ENCODE measurements around the gene GMDS.

The GMDS gene

DNA sequence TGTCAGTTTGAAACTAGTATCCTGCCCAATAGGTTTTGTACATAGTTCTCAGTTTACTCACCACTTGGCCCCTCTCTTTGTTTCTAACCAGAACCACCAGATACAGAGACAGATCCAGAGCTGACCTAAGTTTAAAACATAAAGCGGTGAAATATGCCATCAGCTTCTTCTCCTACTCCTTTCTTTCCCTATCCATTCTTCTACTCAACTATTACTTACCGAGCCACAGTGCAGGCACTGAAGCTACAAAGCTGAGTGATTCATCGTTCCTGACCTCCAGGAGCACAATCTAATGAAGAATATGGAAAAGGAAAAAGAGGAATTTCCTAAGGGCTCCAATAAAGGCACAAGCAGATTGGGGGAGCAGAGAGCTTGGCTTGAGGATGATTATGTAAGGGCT, 349.7 kb downstream of the GMDS start:
- TF ChIP-seq POLR2A (IDR thresholded peaks at IDR 0.05; ENCODE audit: low read depth, low read length): no peak
- no peak for TF ChIP-seq TAF1 (IDR thresholded peaks at IDR 0.05; ENCODE audit: borderline replicate concordance, low read depth, low read length)
- no peak for TF ChIP-seq POLR2AphosphoS5 (IDR thresholded peaks at IDR 0.05; ENCODE audit: low read depth, low read length)
- FAIRE-seq: no peak
- DNase-seq (ENCODE audit: insufficient read length): no peak

DNA sequence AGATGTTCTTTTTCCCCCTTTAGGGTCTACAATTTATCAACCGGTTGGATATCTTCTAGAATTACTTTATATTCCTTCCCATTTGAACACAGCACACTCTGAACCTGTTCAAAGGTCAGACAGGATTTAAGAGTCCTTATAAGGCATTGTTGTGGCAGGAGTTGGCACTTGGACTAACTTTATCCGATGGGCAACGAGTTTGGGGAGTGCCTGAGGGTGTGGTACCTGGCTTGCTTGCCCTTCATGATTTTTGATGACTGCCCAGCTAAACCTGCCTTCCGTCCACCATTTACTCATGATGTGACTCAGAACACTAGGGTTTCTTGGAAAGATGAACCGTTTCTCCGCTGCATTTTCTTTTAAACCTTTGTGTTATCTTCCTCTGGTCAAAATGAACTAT, 350.5 kb downstream of the GMDS start:
- FAIRE-seq (no peak), DNase-seq (ENCODE audit: insufficient read length) (no peak)
- no peak for TF ChIP-seq POLR2AphosphoS5 (IDR thresholded peaks at IDR 0.05; ENCODE audit: low read depth, low read length)
- TF ChIP-seq TAF1 (IDR thresholded peaks at IDR 0.05; ENCODE audit: borderline replicate concordance, low read depth, low read length): no peak
- TF ChIP-seq POLR2A (IDR thresholded peaks at IDR 0.05; ENCODE audit: low read depth, low read length): no peak

GRCh38 chr6:1893470-1894130, 351.8 kb downstream of the GMDS start:
- no peak for DNase-seq (ENCODE audit: insufficient read length)
- TF ChIP-seq POLR2AphosphoS5 (IDR thresholded peaks at IDR 0.05; ENCODE audit: low read depth, low read length) (no peak), TAF1 (IDR thresholded peaks at IDR 0.05; ENCODE audit: borderline replicate concordance, low read depth, low read length) (no peak), POLR2A (IDR thresholded peaks at IDR 0.05; ENCODE audit: low read depth, low read length) (no peak)
- no peak for FAIRE-seq

GRCh38 chr6:1892716-1893115, 352.7 kb downstream of the GMDS start:
- FAIRE-seq (no peak), DNase-seq (ENCODE audit: insufficient read length) (no peak)
- TF ChIP-seq POLR2AphosphoS5 (IDR thresholded peaks at IDR 0.05; ENCODE audit: low read depth, low read length) (no peak), TAF1 (IDR thresholded peaks at IDR 0.05; ENCODE audit: borderline replicate concordance, low read depth, low read length) (no peak), POLR2A (IDR thresholded peaks at IDR 0.05; ENCODE audit: low read depth, low read length) (no peak)

- FAIRE-seq: no peak
- no peak for DNase-seq (ENCODE audit: insufficient read length)
- TF ChIP-seq POLR2AphosphoS5 (IDR thresholded peaks at IDR 0.05; ENCODE audit: low read depth, low read length) (no peak), TAF1 (IDR thresholded peaks at IDR 0.05; ENCODE audit: borderline replicate concordance, low read depth, low read length) (no peak), POLR2A (IDR thresholded peaks at IDR 0.05; ENCODE audit: low read depth, low read length) (no peak)
Observed at GRCh38 chr6:1890987-1891386, 354.4 kb downstream of the GMDS start.

- FAIRE-seq (no peak), DNase-seq (ENCODE audit: insufficient read length) (no peak)
- TF ChIP-seq POLR2A (IDR thresholded peaks at IDR 0.05; ENCODE audit: low read depth, low read length): no peak
- no peak for TF ChIP-seq TAF1 (IDR thresholded peaks at IDR 0.05; ENCODE audit: borderline replicate concordance, low read depth, low read length)
- no peak for TF ChIP-seq POLR2AphosphoS5 (IDR thresholded peaks at IDR 0.05; ENCODE audit: low read depth, low read length)
Observed at GRCh38 chr6:1890071-1890470, 355.3 kb downstream of the GMDS start.

- no peak for DNase-seq (ENCODE audit: insufficient read length)
- no peak for FAIRE-seq
- TF ChIP-seq POLR2AphosphoS5 (IDR thresholded peaks at IDR 0.05; ENCODE audit: low read depth, low read length): no peak
- no peak for TF ChIP-seq TAF1 (IDR thresholded peaks at IDR 0.05; ENCODE audit: borderline replicate concordance, low read depth, low read length)
- TF ChIP-seq POLR2A (IDR thresholded peaks at IDR 0.05; ENCODE audit: low read depth, low read length): no peak
Observed at GRCh38 chr6:1885576-1886011, 359.8 kb downstream of the GMDS start.

GRCh38 chr6:1884313-1884712, 361.1 kb downstream of the GMDS start:
- TF ChIP-seq TAF1 (IDR thresholded peaks at IDR 0.05; ENCODE audit: borderline replicate concordance, low read depth, low read length) (no peak), POLR2AphosphoS5 (IDR thresholded peaks at IDR 0.05; ENCODE audit: low read depth, low read length) (no peak), POLR2A (IDR thresholded peaks at IDR 0.05; ENCODE audit: low read depth, low read length) (no peak)
- DNase-seq (ENCODE audit: insufficient read length): no peak
- no peak for FAIRE-seq

GRCh38 chr6:1878330-1878729, 367.1 kb downstream of the GMDS start:
- DNase-seq (ENCODE audit: insufficient read length): no peak

GRCh38 chr6:1873781-1874180, 371.6 kb downstream of the GMDS start:
- DNase-seq (ENCODE audit: insufficient read length): no peak
- FAIRE-seq: no peak

More at GRCh38 chr6:1878330-1878729, 367.1 kb downstream of the GMDS start:
- no peak for FAIRE-seq
- TF ChIP-seq TAF1 (IDR thresholded peaks at IDR 0.05; ENCODE audit: borderline replicate concordance, low read depth, low read length) (no peak), POLR2AphosphoS5 (IDR thresholded peaks at IDR 0.05; ENCODE audit: low read depth, low read length) (no peak), POLR2A (IDR thresholded peaks at IDR 0.05; ENCODE audit: low read depth, low read length) (no peak)

GRCh38 chr6:1872649-1873131, 372.7 kb downstream of the GMDS start:
- DNase-seq (ENCODE audit: insufficient read length): no peak
- no peak for FAIRE-seq

More at GRCh38 chr6:1873781-1874180, 371.6 kb downstream of the GMDS start:
- TF ChIP-seq POLR2A (IDR thresholded peaks at IDR 0.05; ENCODE audit: low read depth, low read length): no peak
- TF ChIP-seq POLR2AphosphoS5 (IDR thresholded peaks at IDR 0.05; ENCODE audit: low read depth, low read length): no peak
- TF ChIP-seq TAF1 (IDR thresholded peaks at IDR 0.05; ENCODE audit: borderline replicate concordance, low read depth, low read length): no peak

DNA sequence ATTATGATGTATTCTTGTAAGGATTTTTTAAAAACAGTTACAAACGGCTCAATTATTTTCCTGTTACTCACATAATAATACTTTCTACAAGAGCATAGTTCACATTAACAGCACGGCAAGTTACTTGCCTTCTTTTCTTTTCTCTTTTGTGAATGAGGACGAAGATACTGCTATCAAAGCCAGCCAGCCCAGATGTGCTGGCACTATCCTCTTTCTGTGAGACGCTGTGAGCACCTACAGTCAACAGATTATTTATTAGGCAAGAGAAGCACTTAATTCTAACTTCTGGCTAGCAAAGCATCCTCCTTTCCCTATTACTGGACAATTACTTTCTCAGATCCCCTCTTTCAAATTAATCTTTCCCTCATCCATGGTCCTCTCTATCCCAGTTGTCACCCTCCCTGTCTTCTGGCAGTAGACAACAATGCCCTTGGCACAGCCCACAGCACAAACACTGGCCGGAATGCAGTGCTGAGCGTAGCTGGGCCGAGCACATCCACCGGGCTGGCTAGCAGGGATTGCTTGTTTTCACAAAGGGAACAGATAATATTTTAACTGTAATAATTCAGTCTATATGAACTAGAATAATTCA, 373.6 kb downstream of the GMDS start:
- TF ChIP-seq TAF1 (IDR thresholded peaks at IDR 0.05; ENCODE audit: borderline replicate concordance, low read depth, low read length): no peak
- TF ChIP-seq POLR2A (IDR thresholded peaks at IDR 0.05; ENCODE audit: low read depth, low read length): no peak
- TF ChIP-seq POLR2AphosphoS5 (IDR thresholded peaks at IDR 0.05; ENCODE audit: low read depth, low read length): no peak
- no peak for DNase-seq (ENCODE audit: insufficient read length)
- FAIRE-seq: no peak

More at GRCh38 chr6:1872649-1873131, 372.7 kb downstream of the GMDS start:
- no peak for TF ChIP-seq POLR2AphosphoS5 (IDR thresholded peaks at IDR 0.05; ENCODE audit: low read depth, low read length)
- TF ChIP-seq POLR2A (IDR thresholded peaks at IDR 0.05; ENCODE audit: low read depth, low read length): no peak
- no peak for TF ChIP-seq TAF1 (IDR thresholded peaks at IDR 0.05; ENCODE audit: borderline replicate concordance, low read depth, low read length)

All from GM12892 (cell line).